Naive thymus-derived CD8-positive, alpha-beta T cell (primary cell): Measurements from ENCODE around the gene ASS1. TPM values are rescaled to one million over a fixed set of nuclear protein-coding genes. Genes with fewer than 3 reads are reported as not detected.
A peak's percentile ranks its signal among the peaks of the same experiment; 100 is the strongest.

ENCODE experiments used
- ATAC-seq, 2 donors: fragments of 150-1000 bp; cut with Tn5 transposase in 1 of 2; sonication (Bioruptor Pico), chemical (Tn5 transposase) in 1 of 2; 1 replicate in 1 of 2; 2 replicates in 1 of 2; pipeline ENCODE4 v1.10.0; 2021; ENCODE audit warnings: mild to moderate bottlenecking in 2 of 2, moderate library complexity in 2 of 2
- POLR2A ChIA-PET: fragments of 350-600 bp; sonication (Branson Sonifier 250); formaldehyde crosslinking; loops from one replicate; lab custom pipeline; 2021; ENCODE audit warnings: antibody characterized with exemption; lab: Charles Lee
- DNase-seq, 10 donors: peaks; one replicate each; pipeline versions ENCODE4 v3.0.0 to v3.0.0-alpha.2; 2020 to 2022
- H3K27ac Mint-ChIP-seq, 10 donors: one replicate each; pipeline ENCODE4 v1.8.0; 2020 to 2022; ENCODE audit warnings: mild to moderate bottlenecking in 10 of 10, mixed read lengths in 10 of 10, moderate library complexity in 4 of 10, inconsistent platforms in 1 of 10
- H3K27me3 Mint-ChIP-seq, 5 donors: one replicate each; pipeline ENCODE4 v1.8.0; 2021 to 2022; ENCODE audit warnings: mixed read lengths in 5 of 5
- H3K36me3 Mint-ChIP-seq, 3 donors: one replicate each; pipeline ENCODE4 v1.8.0; 2020 to 2022; ENCODE audit warnings: mixed read lengths in 3 of 3, mild to moderate bottlenecking in 2 of 3, inconsistent platforms in 1 of 3
- H3K4me1 Mint-ChIP-seq, 4 donors: one replicate each; pipeline ENCODE4 v1.8.0; 2021 to 2022; ENCODE audit warnings: mixed read lengths in 4 of 4
- H3K4me3 Mint-ChIP-seq, 10 donors: one replicate each; pipeline ENCODE4 v1.8.0; 2020 to 2022; ENCODE audit warnings: mild to moderate bottlenecking in 10 of 10, mixed read lengths in 10 of 10, moderate library complexity in 6 of 10, inconsistent platforms in 1 of 10
- H3K9me3 Mint-ChIP-seq, 9 donors: one replicate each; pipeline ENCODE4 v1.8.0; 2020 to 2022; ENCODE audit warnings: mixed read lengths in 9 of 9, mild to moderate bottlenecking in 3 of 9, inconsistent platforms in 1 of 9, moderate library complexity in 1 of 9
- polyA plus RNA-seq, 3 donors: library from polyadenylated mRNA; unstranded; fragments of 300-500 nt; fragmentation: Illumina TruSeq; gene quantifications; one replicate each; pipeline ENCODE4 v1.2.3, GENCODE V29; 2021
- total RNA-seq, 8 experiments: library from RNA in 2 of 8; stranded (reverse) in 2 of 8; gene quantifications; one replicate each; pipeline ENCODE4 v1.2.3 and lab custom pipeline; 2021 to 2026

ASS1 gene
- total and polyA plus RNA-seq, 5 experiments from 2014 or later, result not detected

GRCh38 chr9:130513078-130513477, 68.3 kb downstream of the ASS1 start:
- no peak overlapping the region for H3K4me3 Mint-ChIP-seq
- DNase-seq (no peak), ATAC-seq (no peak)
- peaks cover 0 to 12% (median 6%) of the 10 kb centered on the region in 3 donors for H3K36me3 Mint-ChIP-seq
- H3K4me1 Mint-ChIP-seq, result no peaks in the 10 kb centered on the region
- peaks cover 3 to 14% (median 13%) of the 10 kb centered on the region in 9 donors for H3K9me3 Mint-ChIP-seq
- no peak overlapping the region for H3K27ac Mint-ChIP-seq
- POLR2A ChIA-PET, result no interaction called here
- peaks cover 1 to 46% (median 23%) of the 10 kb centered on the region in 5 donors for H3K27me3 Mint-ChIP-seq

GRCh38 chr9:130518233-130518632, 73.5 kb downstream of the ASS1 start:
- no peak for ATAC-seq
- POLR2A ChIA-PET, result no interaction called here
- no peak for DNase-seq
- peaks cover 0 to 3% (median 0%) of the 10 kb centered on the region in 9 donors for H3K9me3 Mint-ChIP-seq
- H3K27ac Mint-ChIP-seq, result no peak overlapping the region
- H3K4me3 Mint-ChIP-seq, result no peak overlapping the region
- H3K4me1 Mint-ChIP-seq, result peaks cover 0 to 2% (median 0%) of the 10 kb centered on the region in 4 donors
- peaks cover 0 to 24% (median 16%) of the 10 kb centered on the region in 5 donors for H3K27me3 Mint-ChIP-seq
- no peaks in the 10 kb centered on the region for H3K36me3 Mint-ChIP-seq

- no peak for DNase-seq
- no peaks in the 10 kb centered on the region for H3K36me3 Mint-ChIP-seq
- no peak overlapping the region for H3K27ac Mint-ChIP-seq
- H3K4me1 Mint-ChIP-seq, result peaks cover 0 to 2% (median 0%) of the 10 kb centered on the region in 4 donors
- POLR2A ChIA-PET, result no interaction called here
- peaks cover 0 to 24% (median 18%) of the 10 kb centered on the region in 5 donors for H3K27me3 Mint-ChIP-seq
- ATAC-seq, result no peak
- H3K9me3 Mint-ChIP-seq, result no peaks in the 10 kb centered on the region
- no peak overlapping the region for H3K4me3 Mint-ChIP-seq
Measured at GRCh38 chr9:130518943-130519799, 74.4 kb downstream of the ASS1 start.

GRCh38 chr9:130519927-130520326, 75.2 kb downstream of the ASS1 start:
- Mint-ChIP-seq H3K9me3 (no peaks in the 10 kb centered on the region), H3K27ac (no peak overlapping the region), H3K4me3 (no peak overlapping the region), H3K27me3 (peaks cover 0 to 26% (median 15%) of the 10 kb centered on the region in 5 donors), H3K36me3 (no peaks in the 10 kb centered on the region), H3K4me1 (peaks cover 0 to 2% (median 0%) of the 10 kb centered on the region in 4 donors)
- no peak for DNase-seq
- ATAC-seq, result no peak
- POLR2A ChIA-PET, result no interaction called here

GRCh38 chr9:130521715-130522114, 77.0 kb downstream of the ASS1 start:
- DNase-seq (no peak), ATAC-seq (no peak)
- Mint-ChIP-seq H3K36me3 (no peaks in the 10 kb centered on the region), H3K27ac (no peak overlapping the region), H3K4me1 (peaks cover 0 to 2% (median 0%) of the 10 kb centered on the region in 4 donors), H3K9me3 (no peaks in the 10 kb centered on the region), H3K27me3 (peaks cover 0 to 26% (median 12%) of the 10 kb centered on the region in 5 donors), H3K4me3 (no peak overlapping the region)
- POLR2A ChIA-PET, result no interaction called here

GRCh38 chr9:130522233-130522808, 77.6 kb downstream of the ASS1 start:
- H3K27me3 Mint-ChIP-seq, result peaks cover 0 to 29% (median 12%) of the 10 kb centered on the region in 5 donors
- no peak for ATAC-seq
- no peak overlapping the region for H3K27ac Mint-ChIP-seq
- POLR2A ChIA-PET, result no interaction called here
- no peaks in the 10 kb centered on the region for H3K36me3 Mint-ChIP-seq
- no peak overlapping the region for H3K4me3 Mint-ChIP-seq
- DNase-seq, result no peak
- peaks cover 0 to 2% (median 0%) of the 10 kb centered on the region in 4 donors for H3K4me1 Mint-ChIP-seq
- no peaks in the 10 kb centered on the region for H3K9me3 Mint-ChIP-seq

GRCh38 chr9:130523921-130524320, 79.2 kb downstream of the ASS1 start:
- no peaks in the 10 kb centered on the region for H3K9me3 Mint-ChIP-seq
- ATAC-seq (no peak), DNase-seq (no peak)
- H3K4me3 Mint-ChIP-seq, result no peak overlapping the region
- H3K36me3 Mint-ChIP-seq, result no peaks in the 10 kb centered on the region
- H3K4me1 Mint-ChIP-seq, result peaks cover 0 to 2% (median 0%) of the 10 kb centered on the region in 4 donors
- H3K27me3 Mint-ChIP-seq, result peaks cover 0 to 23% (median 6%) of the 10 kb centered on the region in 5 donors
- POLR2A ChIA-PET, result no interaction called here
- H3K27ac Mint-ChIP-seq, result no peak overlapping the region

GRCh38 chr9:130526193-130526853, 81.6 kb downstream of the ASS1 start:
- no peak overlapping the region for H3K4me3 Mint-ChIP-seq
- H3K27me3 Mint-ChIP-seq, result peaks cover 0 to 23% (median 6%) of the 10 kb centered on the region in 5 donors
- peaks cover 0 to 2% (median 0%) of the 10 kb centered on the region in 4 donors for H3K4me1 Mint-ChIP-seq
- no peak overlapping the region for H3K27ac Mint-ChIP-seq
- no peak for ATAC-seq
- no peaks in the 10 kb centered on the region for H3K36me3 Mint-ChIP-seq
- no peak for DNase-seq
- POLR2A ChIA-PET, result no interaction called here
- H3K9me3 Mint-ChIP-seq, result no peaks in the 10 kb centered on the region

GRCh38 chr9:130526854-130527650, 82.3 kb downstream of the ASS1 start:
- Mint-ChIP-seq H3K27ac (no peak overlapping the region), H3K4me3 (no peak overlapping the region), H3K4me1 (peaks cover 0 to under 1% (median 0%) of the 10 kb centered on the region in 4 donors), H3K36me3 (no peaks in the 10 kb centered on the region), H3K9me3 (no peaks in the 10 kb centered on the region), H3K27me3 (peaks cover 0 to 23% (median 6%) of the 10 kb centered on the region in 5 donors)
- DNase-seq (no peak), ATAC-seq (no peak)
- POLR2A ChIA-PET, result no interaction called here

GRCh38 chr9:130527651-130528310, 83.0 kb downstream of the ASS1 start:
- no peak for DNase-seq
- no peaks in the 10 kb centered on the region for H3K4me1 Mint-ChIP-seq
- ATAC-seq, result no peak
- H3K27ac Mint-ChIP-seq, result peak overlapping the region in 1 of 10 donors; percentile 8
- no peak overlapping the region for H3K4me3 Mint-ChIP-seq
- no peaks in the 10 kb centered on the region for H3K9me3 Mint-ChIP-seq
- peaks cover 0 to 24% (median 10%) of the 10 kb centered on the region in 5 donors for H3K27me3 Mint-ChIP-seq
- POLR2A ChIA-PET, result no interaction called here
- peaks cover 0 to 3% (median 0%) of the 10 kb centered on the region in 3 donors for H3K36me3 Mint-ChIP-seq

- no peak for DNase-seq
- peaks cover 0 to 21% (median 4%) of the 10 kb centered on the region in 5 donors for H3K27me3 Mint-ChIP-seq
- H3K4me1 Mint-ChIP-seq, result no peaks in the 10 kb centered on the region
- peaks cover 0 to 3% (median 0%) of the 10 kb centered on the region in 3 donors for H3K36me3 Mint-ChIP-seq
- no peak overlapping the region for H3K27ac Mint-ChIP-seq
- H3K9me3 Mint-ChIP-seq, result no peaks in the 10 kb centered on the region
- POLR2A ChIA-PET, result no interaction called here
- no peak overlapping the region for H3K4me3 Mint-ChIP-seq
- ATAC-seq, result no peak
Measured at GRCh38 chr9:130528674-130529073, 83.9 kb downstream of the ASS1 start.

GRCh38 chr9:130530938-130531337, 86.2 kb downstream of the ASS1 start:
- Mint-ChIP-seq H3K4me1 (peaks cover 0 to 6% (median 2%) of the 10 kb centered on the region in 4 donors), H3K36me3 (peaks cover 0 to 3% (median 0%) of the 10 kb centered on the region in 3 donors), H3K27ac (no peak overlapping the region), H3K27me3 (peaks cover 10 to 42% (median 16%) of the 10 kb centered on the region in 5 donors), H3K9me3 (no peaks in the 10 kb centered on the region), H3K4me3 (no peak overlapping the region)
- ATAC-seq (no peak), DNase-seq (no peak)
- POLR2A ChIA-PET, result no interaction called here
